PC-3 (cell line): ENCODE measurements around the gene UBFD1. TPM values are rescaled to one million over a fixed set of nuclear protein-coding genes. Genes with fewer than 3 reads are reported as not detected.

Experiments
- ATAC-seq: fragments of 200-7000 bp; cut with Tn5 transposase; 2 replicates; pipeline ENCODE4 v1.9.1; 2020; ENCODE audit warnings: mild to moderate bottlenecking, moderate library complexity
- BruUV-seq: library from RNA; stranded (reverse); fragments of 400-500 nt; replicated peaks from 2 replicates; lab custom pipeline; 2021; lab: Mats Ljungman, UMichigan
- CTCF ChIA-PET: fragments of 300-600 bp; sonication (Branson Sonifier 250); formaldehyde crosslinking; loops from one replicate; lab custom pipeline; 2022; ENCODE audit warnings: antibody characterized with exemption; lab: Charles Lee
- POLR2A ChIA-PET: fragments of 300-600 bp; sonication (Branson Sonifier 250); formaldehyde crosslinking; loops from one replicate; lab custom pipeline; 2022; ENCODE audit warnings: antibody characterized with exemption; ENCODE audit not compliant: unreplicated experiment; lab: Charles Lee
- DNase-seq: peaks from one replicate; pipeline ENCODE4 v3.0.0-alpha.2; 2015
- H2AFZ ChIP-seq: fragments of 300-600 bp; sonication (generic); 2 replicates; pipeline ENCODE4 v1.6.0; 2016; ENCODE audit warnings: antibody characterized with exemption, low read length
- H3F3A ChIP-seq: fragments of 300-600 bp; sonication (generic); one replicate; pipeline ENCODE4 v1.6.0; 2017; ENCODE audit warnings: antibody characterized with exemption, low read length, control low read depth, mild to moderate bottlenecking; ENCODE audit not compliant: unreplicated experiment
- H3K27ac ChIP-seq: fragments of 300-600 bp; sonication (generic); 2 replicates; pipeline ENCODE4 v1.5.1; 2016; ENCODE audit warnings: mild to moderate bottlenecking, low read length
- H3K27me3 ChIP-seq: fragments of 300-600 bp; sonication (generic); 2 replicates; pipeline ENCODE4 v1.6.1; 2016; ENCODE audit warnings: low read length, mixed read lengths
- H3K36me3 ChIP-seq: fragments of 300-600 bp; sonication (generic); 2 replicates; pipeline ENCODE4 v1.6.1; 2016; ENCODE audit warnings: low read depth, mixed run types, low read length, mixed read lengths
- H3K4me1 ChIP-seq: fragments of 300-600 bp; sonication (generic); 2 replicates; pipeline ENCODE4 v1.5.1; 2016; ENCODE audit warnings: low read length; ENCODE audit not compliant: insufficient read depth
- H3K4me2 ChIP-seq: fragments of 300-600 bp; sonication (generic); 2 replicates; pipeline ENCODE4 v1.6.0; 2016; ENCODE audit warnings: low read length
- H3K4me3 ChIP-seq: fragments of 300-600 bp; sonication (generic); 2 replicates; pipeline ENCODE4 v1.5.1; 2016; ENCODE audit warnings: mild to moderate bottlenecking, low read length, mixed read lengths
- H3K79me2 ChIP-seq: fragments of 300-600 bp; sonication (generic); 2 replicates; pipeline ENCODE4 v1.6.1; 2017; ENCODE audit warnings: low read length, mixed read lengths
- H3K9ac ChIP-seq: fragments of 300-600 bp; sonication (generic); 2 replicates; pipeline ENCODE4 v1.6.0; 2016; ENCODE audit warnings: mild to moderate bottlenecking, low read length
- H3K9me2 ChIP-seq: fragments of 300-600 bp; sonication (generic); replicated peaks from 2 replicates; pipeline ENCODE4 v1.6.1; 2016; ENCODE audit warnings: mixed run types, low read length, mixed read lengths
- H3K9me3 ChIP-seq: fragments of 300-600 bp; sonication (generic); 2 replicates; pipeline ENCODE4 v1.6.1; 2016; ENCODE audit warnings: low read length, mixed read lengths
- H4K20me1 ChIP-seq: fragments of 300-600 bp; sonication (generic); 2 replicates; pipeline ENCODE4 v1.6.1; 2016; ENCODE audit warnings: low read length, mixed read lengths
- EZH2 ChIP-seq: fragments of 300-600 bp; sonication (generic); IDR thresholded peaks from one replicate; pipeline ENCODE4 v1.6.1; 2017; ENCODE audit warnings: antibody characterized with exemption, mild to moderate bottlenecking, low read length; ENCODE audit not compliant: unreplicated experiment
- EZH2phosphoT487 ChIP-seq: fragments of 300-600 bp; sonication (generic); IDR thresholded peaks from 2 replicates; pipeline ENCODE4 v1.6.1; 2018; ENCODE audit warnings: mild to moderate bottlenecking, antibody characterized with exemption, low read length, borderline replicate concordance
- intact Hi-C: fragments of 100-400 bp; cut with micrococcal nuclease; formaldehyde crosslinking; loops from 2 replicates; pipeline ENCODE4 v1.9.0; 2023
- total RNA-seq: library from RNA; depleted of rRNA; stranded (reverse); fragments of >200 nt; gene quantifications from 2 replicates; pipeline ENCODE4 v1.2.3, GENCODE V29; 2014
- TF ChIP-seq, protein P1 (sequence below): fragments of 300-600 bp; sonication (generic); conservative IDR thresholded peaks from 2 replicates; pipeline ENCODE4 v1.5.1; 2017; ENCODE audit warnings: antibody characterized with exemption, low read depth, mild to moderate bottlenecking, low read length

Gene UBFD1
- total RNA-seq, 1 experiment from 2014 or later = 69.7 TPM

DNA sequence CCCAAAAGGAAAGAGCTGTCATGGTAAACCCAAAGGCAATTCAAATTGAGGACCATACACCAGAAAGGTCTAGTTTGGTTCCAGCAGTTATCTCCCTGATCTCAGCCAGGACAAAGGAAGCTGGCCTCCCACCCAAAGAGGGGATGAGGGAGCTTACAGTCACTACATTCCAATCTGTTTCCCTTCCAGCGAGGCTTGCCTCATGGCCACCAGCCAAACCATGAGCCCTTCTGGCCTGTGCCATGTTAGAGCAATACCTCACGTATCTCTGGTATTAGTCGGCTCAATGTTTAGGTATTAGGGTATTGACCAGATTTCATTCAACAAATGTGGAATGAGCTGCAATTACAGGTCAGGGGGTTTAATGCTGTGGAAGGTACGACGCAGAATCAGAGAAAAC is 30.2 kb downstream of the UBFD1 start:
- no peak overlapping the region for H3K4me2 ChIP-seq
- H4K20me1 ChIP-seq = peaks cover 6% of the 10 kb centered on the region; the same call in 1 of the 2 replicates
- no peak overlapping the region for H3K9ac ChIP-seq
- no peaks in the 10 kb centered on the region for H3K9me3 ChIP-seq
- intact Hi-C loops = no loop called here
- no peaks in the 10 kb centered on the region for H3K4me1 ChIP-seq
- H3K9me2 ChIP-seq = no peaks in the 10 kb centered on the region
- peaks cover 54% of the 10 kb centered on the region for H3K79me2 ChIP-seq
- H2AFZ ChIP-seq = no peak overlapping the region
- POLR2A ChIA-PET = no interaction called here
- H3K27me3 ChIP-seq = no peaks in the 10 kb centered on the region
- TF ChIP-seq EZH2phosphoT487 (no peak), EZH2 (no peak)
- TF ChIP-seq, protein P1, sequence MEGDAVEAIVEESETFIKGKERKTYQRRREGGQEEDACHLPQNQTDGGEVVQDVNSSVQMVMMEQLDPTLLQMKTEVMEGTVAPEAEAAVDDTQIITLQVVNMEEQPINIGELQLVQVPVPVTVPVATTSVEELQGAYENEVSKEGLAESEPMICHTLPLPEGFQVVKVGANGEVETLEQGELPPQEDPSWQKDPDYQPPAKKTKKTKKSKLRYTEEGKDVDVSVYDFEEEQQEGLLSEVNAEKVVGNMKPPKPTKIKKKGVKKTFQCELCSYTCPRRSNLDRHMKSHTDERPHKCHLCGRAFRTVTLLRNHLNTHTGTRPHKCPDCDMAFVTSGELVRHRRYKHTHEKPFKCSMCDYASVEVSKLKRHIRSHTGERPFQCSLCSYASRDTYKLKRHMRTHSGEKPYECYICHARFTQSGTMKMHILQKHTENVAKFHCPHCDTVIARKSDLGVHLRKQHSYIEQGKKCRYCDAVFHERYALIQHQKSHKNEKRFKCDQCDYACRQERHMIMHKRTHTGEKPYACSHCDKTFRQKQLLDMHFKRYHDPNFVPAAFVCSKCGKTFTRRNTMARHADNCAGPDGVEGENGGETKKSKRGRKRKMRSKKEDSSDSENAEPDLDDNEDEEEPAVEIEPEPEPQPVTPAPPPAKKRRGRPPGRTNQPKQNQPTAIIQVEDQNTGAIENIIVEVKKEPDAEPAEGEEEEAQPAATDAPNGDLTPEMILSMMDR = no peak
- ATAC-seq (no peak), DNase-seq (peak; percentile 8)
- H3F3A ChIP-seq = no peaks in the 10 kb centered on the region
- H3K27ac ChIP-seq = no peak overlapping the region
- peaks cover 31% of the 10 kb centered on the region for H3K36me3 ChIP-seq
- no peak overlapping the region for H3K4me3 ChIP-seq
- CTCF ChIA-PET = no interaction called here
- no TSS peak for BruUV-seq

DNA sequence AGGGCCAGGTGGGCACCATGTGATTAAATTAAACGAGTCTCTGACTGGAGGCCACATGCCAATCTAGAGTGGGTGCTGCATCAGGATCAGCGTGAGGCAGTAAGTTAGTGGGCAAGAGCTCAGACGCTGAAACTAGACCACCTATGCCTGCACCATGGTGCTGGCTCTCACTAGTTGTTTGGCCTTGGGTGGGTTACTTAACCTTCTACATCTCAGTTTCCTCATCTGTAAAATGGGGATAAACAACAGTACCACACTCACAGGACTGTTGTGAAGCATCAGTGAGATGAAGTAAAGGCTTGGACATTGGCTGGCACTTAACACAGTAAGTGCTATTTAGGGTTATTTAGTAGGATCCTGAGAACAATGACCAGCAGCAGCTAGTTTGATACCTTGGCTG is 32.7 kb downstream of the UBFD1 start:
- Histone ChIP-seq H3K4me2 (no peak overlapping the region), H3K9me3 (no peaks in the 10 kb centered on the region), H3K4me1 (peaks cover 3% of the 10 kb centered on the region; the same call in 1 of the 2 replicates), H2AFZ (no peak overlapping the region), H4K20me1 (peaks cover 14% of the 10 kb centered on the region; the same call in 1 of the 2 replicates), H3K36me3 (peaks cover 23% of the 10 kb centered on the region; the same call in 1 of the 2 replicates), H3K27ac (no peak overlapping the region), H3K9me2 (no peaks in the 10 kb centered on the region), H3K4me3 (no peak overlapping the region), H3K27me3 (no peaks in the 10 kb centered on the region), H3K9ac (no peak overlapping the region), H3K79me2 (peaks cover 77% of the 10 kb centered on the region), H3F3A (no peaks in the 10 kb centered on the region)
- no peak for DNase-seq
- ChIA-PET CTCF (no interaction called here), POLR2A (no interaction called here)
- TF ChIP-seq EZH2phosphoT487 = no peak
- TF ChIP-seq, protein P1 = no peak
- no peak for TF ChIP-seq EZH2
- intact Hi-C loops = no loop called here
- ATAC-seq = no peak
- no TSS peak for BruUV-seq

DNA sequence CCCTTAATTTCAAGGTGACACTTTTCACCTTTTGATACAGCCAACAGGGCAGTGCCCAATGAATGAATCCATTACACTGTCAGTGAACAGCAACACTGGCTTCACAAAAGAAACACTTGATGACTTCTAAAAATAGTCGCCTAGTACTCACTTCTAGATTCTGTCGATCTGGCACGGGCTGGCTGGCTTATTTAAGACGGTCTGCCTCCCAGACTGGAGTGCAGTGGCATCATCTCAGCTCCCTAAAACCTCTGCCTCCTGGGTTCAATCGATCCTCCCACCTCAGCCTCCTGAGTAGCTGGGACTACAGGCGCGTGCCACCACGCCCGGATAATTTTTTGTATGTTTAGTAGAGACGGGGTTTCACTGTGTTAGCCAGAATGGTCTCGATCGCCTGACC is 36.7 kb downstream of the UBFD1 start:
- H3K4me2 ChIP-seq = peak overlapping the region; percentile 98; the same call in 1 of the 2 replicates
- H3K9me2 ChIP-seq = no peaks in the 10 kb centered on the region
- H4K20me1 ChIP-seq = peaks cover 16% of the 10 kb centered on the region; the same call in 1 of the 2 replicates
- H2AFZ ChIP-seq = no peak overlapping the region
- no TSS peak for BruUV-seq
- ATAC-seq = no peak
- peaks cover 19% of the 10 kb centered on the region for H3K36me3 ChIP-seq
- no peaks in the 10 kb centered on the region for H3K27me3 ChIP-seq
- no peak for DNase-seq
- H3F3A ChIP-seq = no peaks in the 10 kb centered on the region
- H3K27ac ChIP-seq = no peak overlapping the region
- H3K9ac ChIP-seq = no peak overlapping the region
- no peak overlapping the region for H3K4me3 ChIP-seq
- POLR2A ChIA-PET = no interaction called here
- H3K9me3 ChIP-seq = no peaks in the 10 kb centered on the region
- peaks cover 3% of the 10 kb centered on the region; the same call in 1 of the 2 replicates for H3K4me1 ChIP-seq
- TF ChIP-seq, protein P1 = no peak
- TF ChIP-seq EZH2phosphoT487 = no peak
- TF ChIP-seq EZH2 = no peak
- peaks cover 66% of the 10 kb centered on the region for H3K79me2 ChIP-seq
- intact Hi-C loops = no loop called here
- CTCF ChIA-PET = no interaction called here
